GM20000 (cell line): Measurements from ENCODE around the gene ZNF850.

Source experiments
- DNase-seq: peaks from one replicate; pipeline ENCODE4 v3.0.0; 2012; ENCODE audit warnings: low spot score
- CTCF ChIP-seq: IDR thresholded peaks from 2 replicates; pipeline ENCODE4 v1.5.1; 2012; ENCODE audit warnings: mild to moderate bottlenecking, control low read depth; ENCODE audit errors: extremely low read depth, missing control alignments

ZNF850 gene

GRCh38 chr19:36665832-36666231 lies 106.8 kb downstream of the ZNF850 start:
- no peak for TF ChIP-seq CTCF
- DNase-seq, result no peak
